ENCODE measurements around the gene CHST11. TPM values are rescaled to one million over a fixed set of nuclear protein-coding genes. Genes with fewer than 3 reads are reported as not detected.

Gene CHST11
- total and polyA plus RNA-seq, 2 donors from 2014 or later: 2.0 to 23.3 TPM

DNA sequence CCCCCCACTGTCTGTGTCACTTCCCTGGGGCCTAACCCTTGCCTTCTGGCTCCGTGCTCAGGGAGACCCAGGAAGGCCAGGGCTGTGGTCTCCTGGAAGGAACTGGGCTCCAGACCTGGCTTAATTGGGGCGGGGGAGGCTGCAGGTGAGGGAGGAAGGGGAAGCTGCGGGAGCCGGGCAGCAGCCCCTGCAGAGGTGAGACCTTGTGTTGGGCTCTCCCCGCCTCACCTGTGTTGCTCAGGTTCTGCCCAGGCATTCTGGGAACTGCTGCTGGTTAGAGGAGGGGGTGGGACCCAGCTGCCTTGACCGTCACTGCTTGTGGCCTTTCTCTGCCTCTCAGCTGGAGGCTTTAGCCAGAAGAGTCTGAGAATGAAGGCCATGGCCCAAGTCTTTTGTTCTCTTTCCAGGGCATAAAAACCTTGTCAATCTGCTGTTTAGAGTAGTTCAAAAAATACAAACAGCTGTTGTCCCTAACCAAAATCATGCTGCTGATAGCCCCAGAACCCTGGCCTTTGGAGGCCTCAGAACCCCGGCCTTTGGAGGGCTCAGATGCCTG, 247.6 kb downstream of the CHST11 start:
- no peak overlapping the region for H3K9ac ChIP-seq (ENCODE audit: low read length in 3 of 3)
- intact Hi-C loops (cut with DNase I): no loop called here
- FAIRE-seq: no peak
- no peak overlapping the region for H3K4me3 ChIP-seq (ENCODE audit: low read length in 3 of 3)
- H3K9me3 ChIP-seq (ENCODE audit: control insufficient read depth in 2 of 3, insufficient read depth in 1 of 3, low read length in 3 of 3): no peaks in the 10 kb centered on the region
- DNase-seq: peak in 1 of 5 donors; percentile 28
- H3K27me3 ChIP-seq (ENCODE audit: control insufficient read depth, insufficient read depth, low read length): no peaks in the 10 kb centered on the region
- no peak overlapping the region for H3K27ac ChIP-seq (ENCODE audit: low read depth in 2 of 2, low read length in 2 of 2)
- no peaks in the 10 kb centered on the region for H3K4me1 ChIP-seq (ENCODE audit: control insufficient read depth in 2 of 3, insufficient read depth in 2 of 3, low read depth in 1 of 3, low read length in 3 of 3)
- H3K36me3 ChIP-seq (ENCODE audit: control insufficient read depth in 2 of 3, insufficient read depth in 3 of 3, low read length in 3 of 3): no peaks in the 10 kb centered on the region
- TF ChIP-seq, protein P1, sequence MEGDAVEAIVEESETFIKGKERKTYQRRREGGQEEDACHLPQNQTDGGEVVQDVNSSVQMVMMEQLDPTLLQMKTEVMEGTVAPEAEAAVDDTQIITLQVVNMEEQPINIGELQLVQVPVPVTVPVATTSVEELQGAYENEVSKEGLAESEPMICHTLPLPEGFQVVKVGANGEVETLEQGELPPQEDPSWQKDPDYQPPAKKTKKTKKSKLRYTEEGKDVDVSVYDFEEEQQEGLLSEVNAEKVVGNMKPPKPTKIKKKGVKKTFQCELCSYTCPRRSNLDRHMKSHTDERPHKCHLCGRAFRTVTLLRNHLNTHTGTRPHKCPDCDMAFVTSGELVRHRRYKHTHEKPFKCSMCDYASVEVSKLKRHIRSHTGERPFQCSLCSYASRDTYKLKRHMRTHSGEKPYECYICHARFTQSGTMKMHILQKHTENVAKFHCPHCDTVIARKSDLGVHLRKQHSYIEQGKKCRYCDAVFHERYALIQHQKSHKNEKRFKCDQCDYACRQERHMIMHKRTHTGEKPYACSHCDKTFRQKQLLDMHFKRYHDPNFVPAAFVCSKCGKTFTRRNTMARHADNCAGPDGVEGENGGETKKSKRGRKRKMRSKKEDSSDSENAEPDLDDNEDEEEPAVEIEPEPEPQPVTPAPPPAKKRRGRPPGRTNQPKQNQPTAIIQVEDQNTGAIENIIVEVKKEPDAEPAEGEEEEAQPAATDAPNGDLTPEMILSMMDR (IDR thresholded peaks at IDR 0.05; ENCODE audit: borderline replicate concordance, extremely low read depth, insufficient read depth): no peak

DNA sequence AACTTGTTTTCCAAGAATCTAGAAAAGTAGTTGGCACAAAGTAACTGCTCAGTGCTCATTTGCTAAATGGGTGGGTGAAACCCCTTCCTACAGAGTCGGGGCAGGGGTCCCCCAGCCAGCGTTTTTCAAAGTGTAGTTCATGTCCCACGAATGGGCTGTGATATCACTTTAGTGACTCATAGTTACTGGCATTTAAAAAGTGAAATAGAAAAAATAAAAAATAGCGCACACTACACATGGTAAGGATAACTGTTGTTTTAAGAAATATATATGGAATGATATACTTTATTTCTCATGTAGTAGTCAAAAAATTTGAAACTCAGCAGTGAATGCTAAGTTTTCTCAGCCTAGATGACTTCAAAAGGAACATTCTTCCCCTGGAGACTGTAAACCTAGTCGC, 250.4 kb downstream of the CHST11 start:
- no peaks in the 10 kb centered on the region for H3K9me3 ChIP-seq (ENCODE audit: control insufficient read depth in 2 of 3, insufficient read depth in 1 of 3, low read length in 3 of 3)
- H3K4me3 ChIP-seq (ENCODE audit: low read length in 3 of 3): no peak overlapping the region
- H3K27ac ChIP-seq (ENCODE audit: low read depth in 2 of 2, low read length in 2 of 2): no peak overlapping the region
- H3K4me1 ChIP-seq (ENCODE audit: control insufficient read depth in 2 of 3, insufficient read depth in 2 of 3, low read depth in 1 of 3, low read length in 3 of 3): no peaks in the 10 kb centered on the region
- no peak for FAIRE-seq
- H3K36me3 ChIP-seq (ENCODE audit: control insufficient read depth in 2 of 3, insufficient read depth in 3 of 3, low read length in 3 of 3): no peaks in the 10 kb centered on the region
- H3K27me3 ChIP-seq (ENCODE audit: control insufficient read depth, insufficient read depth, low read length): no peaks in the 10 kb centered on the region
- no peak overlapping the region for H3K9ac ChIP-seq (ENCODE audit: low read length in 3 of 3)
- no peak for DNase-seq
- intact Hi-C loops (cut with DNase I): no loop called here
- TF ChIP-seq, protein P1 (IDR thresholded peaks at IDR 0.05; ENCODE audit: borderline replicate concordance, extremely low read depth, insufficient read depth): no peak

DNA sequence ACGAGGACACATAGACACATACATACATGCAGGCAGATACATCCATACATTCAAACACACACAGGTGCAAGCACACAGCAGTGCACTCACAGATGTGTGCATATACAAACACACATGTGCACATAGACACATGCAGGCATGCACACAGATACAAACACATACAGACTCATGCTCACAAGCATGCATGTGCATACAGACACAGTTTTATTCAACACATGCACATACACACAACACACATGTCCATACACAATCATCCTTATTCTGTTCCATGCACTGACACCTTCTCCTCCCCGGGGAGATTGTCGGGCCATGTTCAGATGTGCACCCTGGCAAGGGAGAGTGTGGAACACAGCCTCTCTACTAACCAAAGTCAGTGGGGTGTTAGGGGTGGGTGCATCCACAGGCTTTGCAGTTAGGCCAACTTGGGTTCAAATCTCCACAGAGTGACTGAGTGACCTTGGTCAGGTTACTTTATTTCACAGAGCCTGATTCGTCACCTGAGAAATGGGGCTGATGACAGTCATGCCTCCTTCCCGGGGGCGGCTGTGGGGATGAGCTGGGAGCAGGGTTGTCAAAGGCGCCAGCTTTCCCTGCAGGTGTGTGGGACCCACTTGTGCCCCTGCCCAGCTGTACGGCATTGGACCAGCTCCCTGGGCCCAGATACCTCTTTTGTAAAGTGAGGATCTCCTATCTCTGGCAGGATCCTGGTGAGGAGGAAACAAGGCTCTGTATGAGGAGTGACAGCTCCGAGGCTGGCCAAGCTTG, 251.2 kb downstream of the CHST11 start:
- no peaks in the 10 kb centered on the region for H3K9me3 ChIP-seq (ENCODE audit: control insufficient read depth in 2 of 3, insufficient read depth in 1 of 3, low read length in 3 of 3)

More for the DNA sequence above, 251.2 kb downstream of the CHST11 start:
- H3K4me3 ChIP-seq (ENCODE audit: low read length in 3 of 3): no peak overlapping the region
- no peaks in the 10 kb centered on the region for H3K27me3 ChIP-seq (ENCODE audit: control insufficient read depth, insufficient read depth, low read length)
- H3K9ac ChIP-seq (ENCODE audit: low read length in 3 of 3): no peak overlapping the region
- no peak for DNase-seq
- FAIRE-seq: no peak
- TF ChIP-seq, protein P1 (IDR thresholded peaks at IDR 0.05; ENCODE audit: borderline replicate concordance, extremely low read depth, insufficient read depth): no peak
- H3K36me3 ChIP-seq (ENCODE audit: control insufficient read depth in 2 of 3, insufficient read depth in 3 of 3, low read length in 3 of 3): no peaks in the 10 kb centered on the region
- no peak overlapping the region for H3K27ac ChIP-seq (ENCODE audit: low read depth in 2 of 2, low read length in 2 of 2)
- no peaks in the 10 kb centered on the region for H3K4me1 ChIP-seq (ENCODE audit: control insufficient read depth in 2 of 3, insufficient read depth in 2 of 3, low read depth in 1 of 3, low read length in 3 of 3)
- intact Hi-C loops (cut with DNase I): no loop called here
